Stimulated activated naive CD4-positive, alpha-beta T cell (primary cell): ENCODE measurements around the gene HTRA3.

ENCODE experiments used
- DNase-seq, 6 experiments: peaks; one replicate each; lab custom pipeline; 2025; lab: John Stamatoyannopoulos, UW

HTRA3 gene

DNA sequence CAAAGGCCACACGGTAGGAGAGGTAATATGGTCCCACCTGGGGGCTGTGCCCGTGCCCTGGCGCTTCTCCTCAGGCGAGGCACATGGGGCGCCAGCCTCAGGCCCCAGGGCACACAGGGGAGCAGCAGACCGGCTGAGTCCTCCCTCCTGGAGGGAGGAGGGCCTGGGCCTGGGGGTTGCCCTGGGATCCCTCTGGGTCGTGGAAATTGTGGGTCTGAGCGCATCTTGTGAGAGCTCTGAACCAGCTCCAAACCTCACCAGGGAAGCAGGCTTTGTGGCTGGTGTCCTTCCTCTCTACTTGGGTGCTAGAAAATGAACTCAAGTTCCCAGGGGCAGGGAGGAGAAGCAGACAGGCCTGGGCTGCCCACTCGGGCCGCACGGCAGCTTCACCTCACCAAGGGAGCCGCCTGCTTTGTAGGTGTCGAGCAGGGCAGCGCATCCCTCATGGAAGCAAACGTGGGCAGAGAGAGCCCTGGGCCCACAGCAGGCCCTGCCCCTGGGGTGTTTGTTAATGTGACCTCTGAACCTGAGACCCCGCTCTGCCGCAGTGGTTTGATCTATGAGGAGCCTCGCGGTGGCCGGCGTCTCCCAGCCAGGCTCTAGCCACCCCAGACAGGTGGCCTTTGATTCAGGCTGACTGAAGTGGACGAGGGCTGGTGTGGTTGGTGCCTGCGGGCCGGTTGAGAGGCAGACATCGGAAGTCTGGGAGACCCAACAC is 10.8 kb downstream of the HTRA3 start:
- DNase-seq, result no peak

- DNase-seq, result no peak
Observed at GRCh38 chr4:8280876-8281440, 11.4 kb downstream of the HTRA3 start.

- DNase-seq, result no peak
Observed at GRCh38 chr4:8281519-8282133, 12.1 kb downstream of the HTRA3 start.

GRCh38 chr4:8282134-8282641 is 12.6 kb downstream of the HTRA3 start:
- no peak for DNase-seq

- no peak for DNase-seq
Observed at GRCh38 chr4:8282742-8283141, 13.2 kb downstream of the HTRA3 start.

GRCh38 chr4:8283161-8283560 is 13.6 kb downstream of the HTRA3 start:
- no peak for DNase-seq

GRCh38 chr4:8283631-8284121 is 14.1 kb downstream of the HTRA3 start:
- no peak for DNase-seq

DNA sequence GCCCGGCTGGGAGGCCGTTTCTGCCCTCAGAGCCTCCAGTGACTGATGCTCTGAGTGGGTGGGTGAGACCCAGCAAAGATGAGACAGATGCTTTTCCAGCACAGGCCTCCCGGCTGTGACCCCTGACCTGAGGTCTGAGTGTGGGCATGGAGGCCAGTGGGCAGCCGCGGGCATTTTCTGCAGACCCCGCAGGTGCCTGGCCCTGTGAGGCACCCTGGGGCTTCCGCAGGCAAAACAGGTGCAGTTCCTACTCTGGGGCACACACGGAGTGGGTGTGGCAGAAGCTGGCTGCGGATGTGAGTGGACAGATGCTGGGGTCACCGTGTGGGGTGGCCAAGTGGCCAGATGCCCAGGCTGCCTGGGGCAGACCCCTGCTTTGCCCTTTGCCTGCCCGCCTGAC is 14.8 kb downstream of the HTRA3 start:
- no peak for DNase-seq

DNA sequence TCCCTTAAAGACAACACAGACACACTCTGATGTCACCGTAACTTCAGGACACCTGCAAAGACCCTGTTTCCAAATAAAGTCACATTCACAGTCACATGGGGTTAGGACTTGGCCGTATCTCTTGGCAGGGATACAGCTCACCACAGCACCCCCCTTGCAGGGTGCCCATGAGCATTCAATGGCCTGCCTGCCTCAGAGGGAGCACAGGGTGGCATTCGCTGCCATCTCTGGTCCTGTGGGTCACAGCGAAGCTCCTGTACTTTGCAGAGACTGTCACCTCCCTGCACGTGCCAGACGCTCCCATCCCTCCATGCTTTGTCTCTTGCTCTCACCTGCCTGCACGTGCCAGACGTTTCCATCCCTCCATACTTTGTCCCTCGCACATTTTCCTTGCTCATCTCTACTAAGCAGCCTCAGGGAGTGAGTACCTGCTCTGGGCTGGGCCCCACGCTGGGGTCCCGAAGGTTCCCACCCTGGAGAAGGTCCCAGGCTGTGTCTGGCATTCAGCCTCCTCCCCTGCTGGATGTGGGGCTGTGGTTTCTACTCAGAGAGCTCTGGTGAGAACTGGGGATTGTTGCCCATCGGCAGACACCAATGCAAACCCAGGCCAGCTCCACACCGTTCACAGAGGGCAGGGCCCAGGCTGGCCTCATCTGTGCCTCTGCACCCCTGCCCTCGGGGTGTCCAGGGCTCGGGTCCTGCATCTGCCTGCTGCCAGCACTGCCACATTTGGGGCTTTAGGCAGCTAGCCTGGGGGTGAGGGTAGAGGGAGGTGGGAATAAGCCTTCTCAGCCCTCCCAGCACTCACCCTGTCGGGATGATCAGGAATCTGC is 15.8 kb downstream of the HTRA3 start:
- DNase-seq, result no peak

DNA sequence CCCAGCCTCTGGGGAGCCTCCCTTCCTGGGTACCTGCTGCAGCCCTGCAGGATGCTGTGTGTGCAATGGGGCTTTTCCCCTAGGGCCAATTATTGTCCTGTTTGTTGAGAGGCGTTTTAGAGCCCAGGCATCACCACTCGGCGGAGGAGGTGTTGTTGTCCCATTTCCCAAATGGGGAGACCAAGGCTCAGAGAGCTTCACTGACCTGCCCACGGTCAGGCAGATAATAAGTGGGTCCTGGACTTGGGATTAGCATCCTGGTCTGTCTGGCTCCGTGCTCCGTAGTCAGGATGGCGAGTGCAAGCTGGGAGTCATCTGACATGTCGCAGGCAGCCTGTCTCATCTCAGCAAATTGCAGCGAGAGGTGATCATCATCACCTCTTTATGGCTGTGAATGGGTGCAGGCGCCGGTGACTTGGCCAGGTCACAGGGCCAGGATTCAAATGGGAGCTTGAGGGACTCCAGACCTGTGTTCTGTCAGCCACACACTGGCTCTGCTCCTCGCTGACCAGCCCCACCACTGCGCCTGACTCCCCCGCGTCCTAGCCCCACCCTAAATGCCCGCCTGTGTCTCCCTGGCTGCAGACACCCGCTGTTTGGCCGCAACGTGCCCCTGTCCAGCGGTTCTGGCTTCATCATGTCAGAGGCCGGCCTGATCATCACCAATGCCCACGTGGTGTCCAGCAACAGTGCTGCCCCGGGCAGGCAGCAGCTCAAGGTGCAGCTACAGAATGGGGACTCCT is 16.6 kb downstream of the HTRA3 start:
- DNase-seq, result no peak

- no peak for DNase-seq
Observed at GRCh38 chr4:8286719-8287342, 17.3 kb downstream of the HTRA3 start.

- no peak for DNase-seq
Observed at GRCh38 chr4:8287343-8288280, 18.1 kb downstream of the HTRA3 start.

GRCh38 chr4:8289151-8289750 is 19.7 kb downstream of the HTRA3 start:
- no peak for DNase-seq

DNA sequence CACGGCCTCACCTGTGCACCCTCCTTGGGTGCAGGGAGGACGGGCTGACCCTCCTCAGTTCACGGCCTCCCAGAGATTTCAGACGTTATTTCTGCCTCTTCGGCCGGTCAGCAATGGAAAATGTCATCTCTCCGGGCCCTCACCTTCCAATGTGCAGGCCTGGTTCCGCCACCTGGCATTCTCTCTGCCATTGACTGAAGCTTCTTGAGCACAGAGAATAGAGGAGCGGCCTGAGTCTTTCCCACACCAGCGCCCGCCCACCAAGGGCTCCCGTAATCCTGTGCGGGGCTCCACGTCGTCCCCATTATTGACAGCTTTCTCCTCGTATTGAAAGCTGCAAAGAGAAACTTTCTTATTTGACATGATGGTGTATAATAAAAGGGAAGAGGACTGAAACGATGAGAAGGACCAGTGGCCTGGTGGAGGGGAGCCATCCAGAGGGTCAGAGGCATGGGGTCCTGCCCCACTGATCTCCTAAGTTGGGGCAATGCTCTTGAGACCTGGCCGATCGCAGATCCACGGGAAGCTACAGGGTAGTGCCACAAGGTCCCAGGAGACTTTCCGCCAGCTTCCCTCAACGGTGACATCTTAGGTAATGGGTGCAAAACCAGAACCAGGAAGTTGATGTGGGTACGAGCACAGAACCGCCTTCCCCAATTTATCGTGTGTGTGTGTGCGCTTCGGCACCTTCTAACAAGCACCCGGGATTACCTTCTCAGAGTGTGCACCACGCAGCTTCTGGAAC is 20.6 kb downstream of the HTRA3 start:
- no peak for DNase-seq

DNA sequence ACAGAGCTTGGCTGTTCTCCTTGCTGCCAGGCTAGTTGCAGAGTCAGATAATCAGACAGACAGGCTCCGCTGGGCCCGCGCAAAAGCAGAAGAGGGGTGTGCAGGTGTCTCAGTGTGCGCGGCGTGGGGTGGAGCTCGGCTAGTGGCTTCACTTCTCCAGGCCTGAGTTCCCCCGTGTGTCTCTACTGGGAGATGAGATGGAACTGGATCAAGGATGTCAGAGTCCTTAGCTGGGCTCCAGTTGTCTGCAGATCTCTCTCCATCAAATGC is 21.1 kb downstream of the HTRA3 start:
- no peak for DNase-seq

DNA sequence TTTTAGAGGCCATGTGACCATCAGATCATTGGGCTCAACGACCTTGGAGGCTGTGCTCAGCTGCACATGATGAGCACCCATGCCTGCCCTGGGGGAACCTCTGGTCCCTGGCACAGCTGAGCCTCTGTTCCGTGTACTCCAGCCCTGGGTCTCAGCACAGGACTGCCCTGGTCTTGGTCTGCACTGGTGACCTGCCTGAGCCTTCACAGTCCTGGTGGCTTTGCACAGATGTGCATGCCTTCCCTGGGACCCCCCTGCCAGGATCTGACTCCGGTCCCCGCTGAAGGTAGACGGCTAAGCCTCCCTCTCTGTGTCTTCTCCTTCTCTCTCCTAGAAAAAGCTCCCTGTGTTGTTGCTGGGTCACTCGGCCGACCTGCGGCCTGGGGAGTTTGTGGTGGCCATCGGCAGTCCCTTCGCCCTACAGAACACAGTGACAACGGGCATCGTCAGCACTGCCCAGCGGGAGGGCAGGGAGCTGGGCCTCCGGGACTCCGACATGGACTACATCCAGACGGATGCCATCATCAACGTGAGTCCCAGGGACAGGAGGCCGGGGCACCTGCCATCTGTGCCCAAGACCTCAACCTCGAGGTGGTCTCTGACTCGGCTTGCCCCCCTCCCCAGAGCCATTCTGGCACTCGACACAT is 21.6 kb downstream of the HTRA3 start:
- no peak for DNase-seq

- DNase-seq, result no peak
Observed at GRCh38 chr4:8291701-8292477, 22.3 kb downstream of the HTRA3 start.
